Adrenal gland (tissue), 5 donors: ENCODE measurements around the gene NPIPB9.
"Not testable (repeated sequence)": the region's sequence is repeated elsewhere in the genome, so short reads cannot be mapped to it uniquely, and the experiment has no call there.

ENCODE experiments used
- POLR2A ChIP-seq, 2 donors: fragments of 450-650 bp; IDR thresholded peaks; one replicate each; pipeline ENCODE4 v1.6.1; 2017; ENCODE audit warnings: antibody characterized with exemption in 2 of 2, mild to moderate bottlenecking in 2 of 2, moderate library complexity in 1 of 2
- TF ChIP-seq, protein P1 (sequence below), 6 experiments: fragments of 450-650 bp in 4 of 6; fragments of 200-600 bp in 2 of 6; sonication (generic) in 1 of 6; IDR thresholded peaks; 1 replicate in 5 of 6; 2 replicates in 1 of 6; pipeline versions ENCODE4 v1.5.1 to v1.8.0; 2016 to 2021; ENCODE audit warnings: antibody characterized with exemption in 6 of 6, mild to moderate bottlenecking in 2 of 6, moderate library complexity in 1 of 6
- donor health status: DM: no; HTN: no; CAD: no.

DNA sequence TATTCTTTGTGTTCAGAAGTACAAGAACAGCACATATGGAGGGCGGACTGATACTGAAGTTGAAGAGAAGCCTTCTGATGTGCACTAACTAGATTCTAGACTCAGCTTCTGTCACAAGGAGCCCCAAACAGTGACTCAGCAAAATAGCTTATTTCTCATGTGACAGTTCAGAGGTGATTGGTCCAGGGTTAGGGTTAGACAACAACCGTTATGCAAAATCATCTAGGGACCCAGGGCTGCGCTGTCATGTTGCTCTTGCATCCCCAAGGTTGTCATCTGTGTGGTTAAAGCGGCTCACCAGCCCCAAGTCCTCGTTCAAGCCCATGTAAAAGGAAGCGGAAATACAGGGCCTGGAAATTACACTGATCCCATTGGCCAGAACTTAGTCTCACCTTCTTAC, 30.1 kb downstream of the NPIPB9 start:
- TF ChIP-seq, protein P1, sequence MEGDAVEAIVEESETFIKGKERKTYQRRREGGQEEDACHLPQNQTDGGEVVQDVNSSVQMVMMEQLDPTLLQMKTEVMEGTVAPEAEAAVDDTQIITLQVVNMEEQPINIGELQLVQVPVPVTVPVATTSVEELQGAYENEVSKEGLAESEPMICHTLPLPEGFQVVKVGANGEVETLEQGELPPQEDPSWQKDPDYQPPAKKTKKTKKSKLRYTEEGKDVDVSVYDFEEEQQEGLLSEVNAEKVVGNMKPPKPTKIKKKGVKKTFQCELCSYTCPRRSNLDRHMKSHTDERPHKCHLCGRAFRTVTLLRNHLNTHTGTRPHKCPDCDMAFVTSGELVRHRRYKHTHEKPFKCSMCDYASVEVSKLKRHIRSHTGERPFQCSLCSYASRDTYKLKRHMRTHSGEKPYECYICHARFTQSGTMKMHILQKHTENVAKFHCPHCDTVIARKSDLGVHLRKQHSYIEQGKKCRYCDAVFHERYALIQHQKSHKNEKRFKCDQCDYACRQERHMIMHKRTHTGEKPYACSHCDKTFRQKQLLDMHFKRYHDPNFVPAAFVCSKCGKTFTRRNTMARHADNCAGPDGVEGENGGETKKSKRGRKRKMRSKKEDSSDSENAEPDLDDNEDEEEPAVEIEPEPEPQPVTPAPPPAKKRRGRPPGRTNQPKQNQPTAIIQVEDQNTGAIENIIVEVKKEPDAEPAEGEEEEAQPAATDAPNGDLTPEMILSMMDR (IDR thresholded peaks at IDR 0.05): not testable (repeated sequence)
- not testable (repeated sequence) for TF ChIP-seq POLR2A (IDR thresholded peaks at IDR 0.05)
